Suprapubic skin (tissue), 4 donors: ENCODE results near the gene EMC6. TPM values are rescaled to one million over a fixed set of nuclear protein-coding genes. Genes with fewer than 3 reads are reported as not detected.

Experiments
- DNase-seq, 2 donors: peaks; one replicate each; pipeline ENCODE4 v3.0.0-alpha.2; 2019; ENCODE audit warnings: low spot score in 2 of 2
- H3K27ac ChIP-seq: fragments of 200-600 bp; sonication (generic); one replicate; pipeline ENCODE4 v1.5.1; 2019
- H3K27me3 ChIP-seq: fragments of 200-600 bp; sonication (generic); one replicate; pipeline ENCODE4 v1.5.1; 2019
- H3K36me3 ChIP-seq: fragments of 200-600 bp; sonication (generic); one replicate; pipeline ENCODE4 v1.5.1; 2019
- H3K4me1 ChIP-seq: fragments of 200-600 bp; sonication (generic); one replicate; pipeline ENCODE4 v1.5.1; 2019
- H3K4me3 ChIP-seq: fragments of 200-600 bp; sonication (generic); one replicate; pipeline ENCODE4 v1.5.1; 2019; ENCODE audit warnings: mild to moderate bottlenecking
- H3K9me3 ChIP-seq: fragments of 200-600 bp; sonication (generic); one replicate; pipeline ENCODE4 v1.5.1; 2019
- EP300 ChIP-seq: sonication (generic); formaldehyde crosslinking; IDR thresholded peaks from one replicate; pipeline ENCODE4 v1.6.1; 2017; ENCODE audit warnings: antibody characterized with exemption
- POLR2A ChIP-seq, 2 donors: fragments of 450-650 bp; IDR thresholded peaks; one replicate each; pipeline ENCODE4 v1.6.1; 2017; ENCODE audit warnings: antibody characterized with exemption in 2 of 2, mild to moderate bottlenecking in 2 of 2, moderate library complexity in 2 of 2
- POLR2AphosphoS5 ChIP-seq, 3 donors: sonication (generic); formaldehyde crosslinking; IDR thresholded peaks; one replicate each; pipeline ENCODE4 v1.6.1; 2017; ENCODE audit warnings: antibody characterized with exemption in 3 of 3
- WGBS: methylation state at CpG from one replicate; pipeline ENCODE4 v1.1.5; 2018; 5-methylcytosine and 5-hydroxymethylcytosine counted together
- total RNA-seq, 4 donors: library from RNA; depleted of rRNA; stranded (reverse); fragments of >200 nt; gene quantifications; one replicate each; pipeline ENCODE4 v1.1.0, GENCODE V29; 2016
- TF ChIP-seq, protein P1 (sequence below), 2 donors: fragments of 200-600 bp in 1 of 2; fragments of 450-650 bp in 1 of 2; sonication (generic) in 1 of 2; IDR thresholded peaks; one replicate each; pipeline ENCODE4 v1.5.1; 2016 to 2019; ENCODE audit warnings: antibody characterized with exemption in 2 of 2, mild to moderate bottlenecking in 1 of 2, moderate library complexity in 1 of 2

Gene EMC6
- total RNA-seq, 4 donors from 2014 or later, result 3.3 to 17.6 (median 10.4) TPM

DNA sequence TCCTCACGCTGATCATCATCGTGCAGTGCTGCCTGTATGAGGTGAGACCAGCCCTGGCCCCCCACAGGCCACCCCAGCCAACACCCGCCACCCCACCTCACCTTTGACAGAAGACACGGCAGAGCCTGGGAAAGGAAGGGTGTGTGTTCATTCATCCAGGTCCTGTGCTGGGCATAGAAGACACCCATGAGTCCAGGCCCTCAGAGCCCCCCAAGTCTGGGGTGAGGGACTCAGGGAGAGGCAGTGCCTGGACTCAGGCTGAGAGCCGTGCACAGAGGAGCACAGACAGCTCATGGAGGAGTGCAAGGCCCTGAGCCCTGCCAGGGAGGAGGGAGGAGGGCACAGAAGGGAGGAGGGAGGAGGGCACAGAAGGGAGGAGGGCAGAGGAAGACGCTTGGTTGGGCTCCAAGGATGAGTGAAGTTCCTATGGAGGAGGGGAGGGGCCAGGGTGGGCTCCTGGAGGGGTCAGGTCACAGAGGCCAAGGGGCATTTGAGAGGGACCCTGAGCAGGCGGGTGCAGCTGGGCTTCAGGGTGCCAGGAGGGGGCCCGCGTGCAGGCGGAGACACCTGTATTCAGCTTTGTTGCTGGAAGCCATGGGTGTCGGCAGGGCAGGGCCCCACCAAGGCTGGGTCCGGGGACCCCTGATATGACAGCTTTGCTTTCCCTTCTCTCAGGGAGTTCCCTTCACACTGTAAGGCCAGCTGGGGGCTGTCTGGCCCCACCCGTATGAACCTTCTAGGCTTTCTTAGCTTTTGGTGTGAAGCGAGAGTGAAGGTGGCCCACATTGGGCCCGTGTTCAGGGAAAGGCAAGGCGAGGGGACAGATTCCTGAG, 11.6 kb upstream of the EMC6 start:
- H3K36me3 ChIP-seq, result peaks cover 25% of the 10 kb centered on the region
- no peaks in the 10 kb centered on the region for H3K27me3 ChIP-seq
- TF ChIP-seq EP300 (no peak), POLR2A (IDR thresholded peaks at IDR 0.05) (no peak), POLR2AphosphoS5 (IDR thresholded peaks at IDR 0.05) (no peak)
- TF ChIP-seq, protein P1, sequence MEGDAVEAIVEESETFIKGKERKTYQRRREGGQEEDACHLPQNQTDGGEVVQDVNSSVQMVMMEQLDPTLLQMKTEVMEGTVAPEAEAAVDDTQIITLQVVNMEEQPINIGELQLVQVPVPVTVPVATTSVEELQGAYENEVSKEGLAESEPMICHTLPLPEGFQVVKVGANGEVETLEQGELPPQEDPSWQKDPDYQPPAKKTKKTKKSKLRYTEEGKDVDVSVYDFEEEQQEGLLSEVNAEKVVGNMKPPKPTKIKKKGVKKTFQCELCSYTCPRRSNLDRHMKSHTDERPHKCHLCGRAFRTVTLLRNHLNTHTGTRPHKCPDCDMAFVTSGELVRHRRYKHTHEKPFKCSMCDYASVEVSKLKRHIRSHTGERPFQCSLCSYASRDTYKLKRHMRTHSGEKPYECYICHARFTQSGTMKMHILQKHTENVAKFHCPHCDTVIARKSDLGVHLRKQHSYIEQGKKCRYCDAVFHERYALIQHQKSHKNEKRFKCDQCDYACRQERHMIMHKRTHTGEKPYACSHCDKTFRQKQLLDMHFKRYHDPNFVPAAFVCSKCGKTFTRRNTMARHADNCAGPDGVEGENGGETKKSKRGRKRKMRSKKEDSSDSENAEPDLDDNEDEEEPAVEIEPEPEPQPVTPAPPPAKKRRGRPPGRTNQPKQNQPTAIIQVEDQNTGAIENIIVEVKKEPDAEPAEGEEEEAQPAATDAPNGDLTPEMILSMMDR (IDR thresholded peaks at IDR 0.05), result no peak
- H3K4me1 ChIP-seq, result peaks cover 33% of the 10 kb centered on the region
- WGBS, result 81% methylated on average over 16 of the region's 16 CpGs
- no peak for DNase-seq
- no peaks in the 10 kb centered on the region for H3K9me3 ChIP-seq
- H3K27ac ChIP-seq, result no peak overlapping the region
- H3K4me3 ChIP-seq, result no peak overlapping the region

DNA sequence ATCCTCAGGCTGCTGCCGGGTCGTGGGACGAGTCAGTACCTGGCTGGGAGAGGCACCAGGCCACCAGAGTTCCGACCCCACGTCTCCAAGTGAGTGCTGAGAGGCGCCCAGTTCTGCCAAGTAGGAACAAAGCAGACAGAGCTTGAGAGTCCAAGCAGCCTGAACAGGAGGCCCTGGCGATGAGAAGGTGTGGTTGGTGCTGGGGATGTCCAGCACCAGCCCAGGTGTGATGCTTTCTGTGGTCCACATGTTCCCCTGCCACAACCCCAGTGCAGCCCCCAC, 11.1 kb upstream of the EMC6 start:
- TF ChIP-seq POLR2AphosphoS5 (IDR thresholded peaks at IDR 0.05), result no peak
- no peak for TF ChIP-seq POLR2A (IDR thresholded peaks at IDR 0.05)
- TF ChIP-seq EP300, result no peak
- TF ChIP-seq, protein P1 (IDR thresholded peaks at IDR 0.05), result no peak
- no peaks in the 10 kb centered on the region for H3K9me3 ChIP-seq
- H3K4me1 ChIP-seq, result peaks cover 33% of the 10 kb centered on the region
- DNase-seq, result no peak
- no peak overlapping the region for H3K27ac ChIP-seq
- H3K36me3 ChIP-seq, result peaks cover 31% of the 10 kb centered on the region
- H3K4me3 ChIP-seq, result no peak overlapping the region
- WGBS, result 74% methylated on average over 6 of the region's 7 CpGs
- H3K27me3 ChIP-seq, result no peaks in the 10 kb centered on the region

DNA sequence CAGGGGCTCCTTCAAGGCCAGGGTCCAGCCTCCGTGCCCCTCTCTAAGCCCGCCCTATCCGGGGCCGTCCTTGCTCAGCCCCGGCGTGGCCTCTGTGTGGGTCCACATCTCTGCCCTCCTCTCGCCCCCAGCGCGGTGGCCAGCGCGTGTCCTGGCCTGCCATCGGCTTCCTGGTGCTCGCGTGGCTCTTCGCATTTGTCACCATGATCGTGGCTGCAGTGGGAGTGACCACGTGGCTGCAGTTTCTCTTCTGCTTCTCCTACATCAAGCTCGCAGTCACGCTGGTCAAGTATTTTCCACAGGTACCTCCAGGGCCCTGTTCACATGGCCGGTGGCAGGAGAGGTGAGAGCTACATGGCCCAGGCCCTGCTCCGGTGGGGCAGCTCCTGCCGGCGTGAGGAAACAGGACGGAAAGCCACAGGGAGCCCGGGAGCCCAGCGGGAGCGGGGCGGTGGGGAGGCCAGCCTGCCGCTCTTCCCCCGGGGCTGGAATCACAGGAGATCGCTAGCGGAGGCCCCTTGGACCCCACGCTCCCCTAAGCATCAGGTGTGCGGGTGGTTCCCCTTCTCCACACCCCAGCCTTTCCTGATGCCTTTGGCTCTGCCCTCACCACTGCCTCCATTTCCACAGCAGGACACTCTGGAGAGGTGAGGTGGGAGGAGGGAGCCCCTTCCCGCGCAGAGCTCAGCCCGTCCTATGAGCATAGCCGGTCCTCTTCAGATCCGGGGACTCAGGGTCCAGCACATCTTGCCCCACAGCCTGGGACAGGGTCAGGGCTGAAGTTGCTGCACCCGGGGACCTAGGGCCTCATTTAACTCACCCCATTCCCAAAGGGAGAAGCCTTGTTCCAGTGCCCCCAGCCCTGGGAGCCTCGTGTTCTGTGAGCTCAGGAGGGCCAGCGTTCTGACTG, 10.5 kb upstream of the EMC6 start:
- DNase-seq, result no peak
- Histone ChIP-seq H3K27ac (peak overlapping the region; percentile 85), H3K36me3 (peaks cover 37% of the 10 kb centered on the region), H3K4me1 (peaks cover 33% of the 10 kb centered on the region), H3K4me3 (no peak overlapping the region), H3K9me3 (no peaks in the 10 kb centered on the region), H3K27me3 (no peaks in the 10 kb centered on the region)
- WGBS, result 81% methylated on average over 23 of the region's 42 CpGs
- TF ChIP-seq POLR2A (IDR thresholded peaks at IDR 0.05), result no peak
- no peak for TF ChIP-seq POLR2AphosphoS5 (IDR thresholded peaks at IDR 0.05)

DNA sequence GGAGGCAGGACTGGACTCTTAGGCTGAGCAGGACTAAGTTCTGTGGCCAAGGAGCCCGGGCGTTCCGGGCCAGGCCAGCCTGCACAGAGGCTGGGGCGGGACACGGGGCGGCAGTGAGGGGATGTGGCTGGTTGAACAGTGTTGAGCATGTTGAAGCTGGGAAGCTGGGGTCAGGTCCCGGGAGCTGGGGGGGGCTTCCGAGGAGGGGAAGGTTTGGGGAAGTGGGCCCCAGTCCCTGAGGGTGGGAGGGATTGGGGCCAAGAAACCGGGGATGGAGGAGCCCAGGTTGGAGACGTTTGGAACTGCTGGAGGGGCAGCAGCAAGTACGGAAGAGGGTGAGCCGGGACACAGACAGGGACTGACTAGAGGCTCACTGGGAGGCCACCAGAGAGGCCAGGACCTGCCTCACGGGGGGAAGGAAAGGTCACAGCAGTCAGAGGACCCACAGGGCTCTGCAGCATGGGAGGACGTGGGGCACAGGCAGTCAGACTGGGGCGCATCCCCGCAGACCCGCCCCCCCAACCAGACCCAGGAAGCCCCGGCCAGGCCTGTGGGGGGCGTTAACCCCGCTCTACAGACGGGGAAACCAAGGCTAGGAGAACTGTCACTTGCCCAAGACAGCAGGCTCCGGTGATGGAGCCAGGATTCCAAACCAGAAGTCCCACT, 9.7 kb upstream of the EMC6 start:
- H3K27me3 ChIP-seq, result no peaks in the 10 kb centered on the region

DNA sequence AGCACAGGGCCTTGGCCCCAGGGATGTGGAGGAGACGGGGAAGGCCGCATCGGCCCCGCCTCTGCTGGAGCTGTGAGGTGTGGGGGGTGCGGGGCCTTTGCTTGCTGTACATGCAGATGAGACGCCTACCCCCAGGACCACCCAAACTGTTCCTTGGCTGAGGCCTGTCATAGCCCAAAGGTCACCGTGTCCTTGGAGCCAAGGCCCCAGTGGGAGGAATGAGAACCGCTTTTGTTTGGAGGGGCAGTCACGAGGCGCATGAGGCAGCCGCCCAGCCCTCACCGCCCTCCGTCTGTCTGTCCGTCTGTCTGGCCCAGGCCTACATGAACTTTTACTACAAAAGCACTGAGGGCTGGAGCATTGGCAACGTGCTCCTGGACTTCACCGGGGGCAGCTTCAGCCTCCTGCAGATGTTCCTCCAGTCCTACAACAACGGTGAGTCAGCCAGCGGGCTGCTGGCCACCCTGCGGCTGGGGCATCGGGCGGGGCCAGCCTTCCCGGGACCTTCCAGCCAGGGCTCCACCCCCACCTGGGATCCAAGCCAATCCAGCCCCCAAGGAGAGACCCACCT, 9.0 kb upstream of the EMC6 start:
- DNase-seq, result peak; percentile 87 to 90
- H3K27ac ChIP-seq, result peak overlapping the region; percentile 85
- no peaks in the 10 kb centered on the region for H3K9me3 ChIP-seq
- TF ChIP-seq POLR2AphosphoS5 (IDR thresholded peaks at IDR 0.05) (no peak), POLR2A (IDR thresholded peaks at IDR 0.05) (no peak), EP300 (no peak)
- TF ChIP-seq, protein P1 (IDR thresholded peaks at IDR 0.05), result peak in 1 of 2 donors; percentile 2
- H3K36me3 ChIP-seq, result peaks cover 51% of the 10 kb centered on the region
- no peaks in the 10 kb centered on the region for H3K27me3 ChIP-seq
- no peak overlapping the region for H3K4me3 ChIP-seq
- WGBS, result 28% methylated on average over 11 of the region's 22 CpGs
- peaks cover 33% of the 10 kb centered on the region for H3K4me1 ChIP-seq

More for the DNA sequence above, 9.7 kb upstream of the EMC6 start:
- Histone ChIP-seq H3K4me1 (peaks cover 33% of the 10 kb centered on the region), H3K27ac (peak overlapping the region; percentile 85), H3K9me3 (no peaks in the 10 kb centered on the region), H3K36me3 (peaks cover 44% of the 10 kb centered on the region), H3K4me3 (no peak overlapping the region)
- 43% methylated on average over 14 of the region's 22 CpGs for WGBS
- TF ChIP-seq POLR2A (IDR thresholded peaks at IDR 0.05), result no peak
- TF ChIP-seq POLR2AphosphoS5 (IDR thresholded peaks at IDR 0.05), result no peak
- TF ChIP-seq, protein P1 (IDR thresholded peaks at IDR 0.05), result no peak
- TF ChIP-seq EP300, result no peak
- DNase-seq, result no peak
